ENCODE results near the gene SF3A1. TPM values are rescaled to one million over a fixed set of nuclear protein-coding genes. Genes with fewer than 3 reads are reported as not detected.
"Not testable (repeated sequence)": the region's sequence is repeated elsewhere in the genome, so short reads cannot be mapped to it uniquely, and the experiment has no call there.

The SF3A1 gene
- total RNA-seq, 2 donors from 2014 or later, result 191 to 195 TPM

DNA sequence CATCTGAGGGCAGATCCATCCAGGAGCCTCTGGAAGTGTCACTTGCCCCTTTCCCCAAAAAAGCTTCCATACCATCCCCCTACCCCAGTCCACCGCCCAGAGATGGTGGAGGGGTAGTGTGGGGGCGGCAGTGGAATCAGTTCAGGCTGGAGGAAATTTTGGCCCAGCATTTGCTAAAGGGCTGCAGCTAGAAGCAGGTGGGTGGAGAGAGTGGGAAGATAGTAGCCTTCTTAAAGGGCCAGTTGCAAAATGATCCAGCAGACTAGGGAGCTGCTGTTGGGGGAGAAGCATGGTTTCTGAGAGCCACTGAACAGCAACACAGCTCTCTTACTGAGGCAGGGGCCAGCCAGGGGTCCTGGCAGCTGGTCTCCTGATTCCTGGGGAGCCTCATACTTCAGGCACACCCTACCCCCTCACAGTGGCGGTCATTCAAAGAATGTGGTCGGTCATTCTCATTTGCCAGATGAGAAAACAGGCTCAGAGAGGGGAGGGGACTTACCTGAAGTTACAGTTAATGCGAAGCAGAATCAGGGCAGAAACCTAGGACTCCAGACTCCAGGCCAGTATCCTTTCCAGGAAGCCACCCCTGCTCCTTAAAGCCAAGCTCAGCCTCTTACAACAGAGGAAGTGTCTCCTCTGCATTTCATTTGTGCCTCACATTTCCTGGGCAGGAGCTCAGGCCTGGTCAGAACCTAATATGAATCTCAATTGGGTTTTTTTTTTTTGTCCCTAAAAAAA is 45.5 kb upstream of the SF3A1 start:
- H3K9ac ChIP-seq (ENCODE audit: extremely low read depth, low read length, poor library complexity, severe bottlenecking), result no peak overlapping the region
- no peak overlapping the region for H3K27ac ChIP-seq (ENCODE audit: low read depth, low read length)
- Mint-ChIP-seq H3K27ac (no peak overlapping the region), H3K4me3 (no peak overlapping the region), H3K36me3 (ENCODE audit: low read depth) (peaks cover 31% of the 10 kb centered on the region), H3K9me3 (no peaks in the 10 kb centered on the region), H3K27me3 (ENCODE audit: insufficient read depth) (peaks cover 27% of the 10 kb centered on the region), H3K4me1 (peaks cover 24% of the 10 kb centered on the region)
- H3K9me3 ChIP-seq (ENCODE audit: control insufficient read depth, low read length), result no peaks in the 10 kb centered on the region
- DNase-seq, result peak; percentile 60
- peaks cover 3% of the 10 kb centered on the region for H3K4me1 ChIP-seq (ENCODE audit: control insufficient read depth, insufficient read depth, low read length)
- TF ChIP-seq, protein P1, sequence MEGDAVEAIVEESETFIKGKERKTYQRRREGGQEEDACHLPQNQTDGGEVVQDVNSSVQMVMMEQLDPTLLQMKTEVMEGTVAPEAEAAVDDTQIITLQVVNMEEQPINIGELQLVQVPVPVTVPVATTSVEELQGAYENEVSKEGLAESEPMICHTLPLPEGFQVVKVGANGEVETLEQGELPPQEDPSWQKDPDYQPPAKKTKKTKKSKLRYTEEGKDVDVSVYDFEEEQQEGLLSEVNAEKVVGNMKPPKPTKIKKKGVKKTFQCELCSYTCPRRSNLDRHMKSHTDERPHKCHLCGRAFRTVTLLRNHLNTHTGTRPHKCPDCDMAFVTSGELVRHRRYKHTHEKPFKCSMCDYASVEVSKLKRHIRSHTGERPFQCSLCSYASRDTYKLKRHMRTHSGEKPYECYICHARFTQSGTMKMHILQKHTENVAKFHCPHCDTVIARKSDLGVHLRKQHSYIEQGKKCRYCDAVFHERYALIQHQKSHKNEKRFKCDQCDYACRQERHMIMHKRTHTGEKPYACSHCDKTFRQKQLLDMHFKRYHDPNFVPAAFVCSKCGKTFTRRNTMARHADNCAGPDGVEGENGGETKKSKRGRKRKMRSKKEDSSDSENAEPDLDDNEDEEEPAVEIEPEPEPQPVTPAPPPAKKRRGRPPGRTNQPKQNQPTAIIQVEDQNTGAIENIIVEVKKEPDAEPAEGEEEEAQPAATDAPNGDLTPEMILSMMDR (conservative IDR thresholded peaks at IDR 0.05), result no peak
- peaks cover 22% of the 10 kb centered on the region for H3K36me3 ChIP-seq (ENCODE audit: control insufficient read depth, insufficient read depth, low read length)
- H3K4me3 ChIP-seq (ENCODE audit: low read length), result no peak overlapping the region
- WGBS, 2 experiments (ENCODE audit: insufficient coverage in 1 of 2, insufficient read length in 1 of 2), result 58 to 85% methylated on average over 2 to 5 of the region's 5 CpGs
- peaks cover 6% of the 10 kb centered on the region for H3K27me3 ChIP-seq (ENCODE audit: control insufficient read depth, insufficient read depth, low read length, poor library complexity, severe bottlenecking)

DNA sequence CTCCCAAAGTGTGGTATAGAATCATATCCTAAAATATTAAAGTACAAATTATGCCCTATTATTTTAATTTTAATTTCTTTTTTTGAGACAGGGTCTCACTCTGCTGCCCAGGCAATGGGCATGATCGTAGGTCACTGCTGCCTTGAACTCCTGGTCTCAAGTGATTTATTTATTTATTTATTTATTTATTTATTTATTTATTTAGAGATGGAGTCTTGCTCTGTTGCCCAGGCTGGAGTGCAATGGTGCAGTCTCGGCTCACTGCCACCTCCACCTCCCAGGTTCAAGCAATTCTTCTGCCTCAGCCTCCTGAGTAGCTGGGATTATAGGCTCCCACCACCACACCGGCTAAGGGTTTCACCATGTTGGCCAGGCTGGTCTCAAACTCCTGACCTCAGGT is 44.3 kb upstream of the SF3A1 start:
- H3K9me3 Mint-ChIP-seq; H3K27ac Mint-ChIP-seq; H3K4me3 Mint-ChIP-seq; H3K27ac ChIP-seq (ENCODE audit: low read depth, low read length); H3K4me3 ChIP-seq (ENCODE audit: low read length); DNase-seq; H3K9ac ChIP-seq (ENCODE audit: extremely low read depth, low read length, poor library complexity, severe bottlenecking); H3K9me3 ChIP-seq (ENCODE audit: control insufficient read depth, low read length); H3K4me1 ChIP-seq (ENCODE audit: control insufficient read depth, insufficient read depth, low read length): not testable (repeated sequence)
- peaks cover 24% of the 10 kb centered on the region for H3K4me1 Mint-ChIP-seq
- H3K36me3 Mint-ChIP-seq (ENCODE audit: low read depth), result peaks cover 21% of the 10 kb centered on the region
- WGBS, 2 experiments (ENCODE audit: insufficient coverage in 1 of 2, insufficient read length in 1 of 2), result 86 to 95% methylated on average over 2 of the region's 3 CpGs
- Histone ChIP-seq H3K36me3 (ENCODE audit: control insufficient read depth, insufficient read depth, low read length) (peaks cover 17% of the 10 kb centered on the region), H3K27me3 (ENCODE audit: control insufficient read depth, insufficient read depth, low read length, poor library complexity, severe bottlenecking) (peaks cover 11% of the 10 kb centered on the region)
- peaks cover 33% of the 10 kb centered on the region for H3K27me3 Mint-ChIP-seq (ENCODE audit: insufficient read depth)

DNA sequence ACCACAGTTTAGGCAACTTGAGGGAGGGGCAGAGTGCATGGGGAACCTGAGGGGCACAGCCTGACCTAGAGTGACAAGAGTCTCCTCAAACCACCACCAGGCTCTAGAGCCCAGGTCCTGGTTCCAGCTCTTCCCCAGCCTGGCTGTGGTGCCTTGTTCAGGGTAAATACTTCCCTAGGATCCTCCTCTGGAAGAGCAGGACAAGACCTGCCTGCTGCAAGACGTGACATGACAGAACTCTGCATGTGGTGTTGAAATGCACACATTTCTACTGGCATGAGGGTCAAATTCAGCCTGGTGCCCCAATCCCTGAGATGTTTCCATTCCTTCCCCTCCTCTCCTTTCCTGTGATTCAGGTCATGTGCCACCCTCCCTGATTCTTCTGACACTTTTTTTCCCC is 43.5 kb upstream of the SF3A1 start:
- Mint-ChIP-seq H3K27me3 (ENCODE audit: insufficient read depth) (peaks cover 42% of the 10 kb centered on the region), H3K36me3 (ENCODE audit: low read depth) (peaks cover 20% of the 10 kb centered on the region), H3K27ac (no peak overlapping the region), H3K9me3 (no peaks in the 10 kb centered on the region), H3K4me3 (no peak overlapping the region), H3K4me1 (peaks cover 24% of the 10 kb centered on the region)
- Histone ChIP-seq H3K27ac (ENCODE audit: low read depth, low read length) (no peak overlapping the region), H3K9ac (ENCODE audit: extremely low read depth, low read length, poor library complexity, severe bottlenecking) (no peak overlapping the region), H3K4me3 (ENCODE audit: low read length) (no peak overlapping the region), H3K36me3 (ENCODE audit: control insufficient read depth, insufficient read depth, low read length) (peaks cover 17% of the 10 kb centered on the region), H3K4me1 (ENCODE audit: control insufficient read depth, insufficient read depth, low read length) (peaks cover 3% of the 10 kb centered on the region), H3K27me3 (ENCODE audit: control insufficient read depth, insufficient read depth, low read length, poor library complexity, severe bottlenecking) (peaks cover 15% of the 10 kb centered on the region), H3K9me3 (ENCODE audit: control insufficient read depth, low read length) (no peaks in the 10 kb centered on the region)
- TF ChIP-seq, protein P1 (conservative IDR thresholded peaks at IDR 0.05), result no peak
- WGBS, 2 experiments (ENCODE audit: insufficient coverage in 1 of 2, insufficient read length in 1 of 2), result 91 to 100% methylated on average over 1 of the region's 1 CpG
- DNase-seq, result no peak
